ENCODE measurements around the gene PSMD11.

Gene PSMD11

GRCh38 chr17:32484628-32485027 is 40.3 kb downstream of the PSMD11 start:
- no peak for ATAC-seq
- TF ChIP-seq OSR1 (CRISPR knock-in tag; IDR thresholded peaks at IDR 0.05): no peak
- TF ChIP-seq ZC3H10 (CRISPR knock-in tag; IDR thresholded peaks at IDR 0.05): no peak
- TF ChIP-seq, protein P1, sequence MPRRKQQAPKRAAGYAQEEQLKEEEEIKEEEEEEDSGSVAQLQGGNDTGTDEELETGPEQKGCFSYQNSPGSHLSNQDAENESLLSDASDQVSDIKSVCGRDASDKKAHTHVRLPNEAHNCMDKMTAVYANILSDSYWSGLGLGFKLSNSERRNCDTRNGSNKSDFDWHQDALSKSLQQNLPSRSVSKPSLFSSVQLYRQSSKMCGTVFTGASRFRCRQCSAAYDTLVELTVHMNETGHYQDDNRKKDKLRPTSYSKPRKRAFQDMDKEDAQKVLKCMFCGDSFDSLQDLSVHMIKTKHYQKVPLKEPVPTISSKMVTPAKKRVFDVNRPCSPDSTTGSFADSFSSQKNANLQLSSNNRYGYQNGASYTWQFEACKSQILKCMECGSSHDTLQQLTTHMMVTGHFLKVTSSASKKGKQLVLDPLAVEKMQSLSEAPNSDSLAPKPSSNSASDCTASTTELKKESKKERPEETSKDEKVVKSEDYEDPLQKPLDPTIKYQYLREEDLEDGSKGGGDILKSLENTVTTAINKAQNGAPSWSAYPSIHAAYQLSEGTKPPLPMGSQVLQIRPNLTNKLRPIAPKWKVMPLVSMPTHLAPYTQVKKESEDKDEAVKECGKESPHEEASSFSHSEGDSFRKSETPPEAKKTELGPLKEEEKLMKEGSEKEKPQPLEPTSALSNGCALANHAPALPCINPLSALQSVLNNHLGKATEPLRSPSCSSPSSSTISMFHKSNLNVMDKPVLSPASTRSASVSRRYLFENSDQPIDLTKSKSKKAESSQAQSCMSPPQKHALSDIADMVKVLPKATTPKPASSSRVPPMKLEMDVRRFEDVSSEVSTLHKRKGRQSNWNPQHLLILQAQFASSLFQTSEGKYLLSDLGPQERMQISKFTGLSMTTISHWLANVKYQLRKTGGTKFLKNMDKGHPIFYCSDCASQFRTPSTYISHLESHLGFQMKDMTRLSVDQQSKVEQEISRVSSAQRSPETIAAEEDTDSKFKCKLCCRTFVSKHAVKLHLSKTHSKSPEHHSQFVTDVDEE (CRISPR knock-in tag; IDR thresholded peaks at IDR 0.05): no peak
- no peak for TF ChIP-seq ARNTL (CRISPR knock-in tag; IDR thresholded peaks at IDR 0.05; ENCODE audit: borderline replicate concordance, low read depth)
- no peak for TF ChIP-seq POU6F1 (CRISPR knock-in tag; IDR thresholded peaks at IDR 0.05; ENCODE audit: borderline replicate concordance, low read depth)
- no peak for TF ChIP-seq PPARA (CRISPR knock-in tag; IDR thresholded peaks at IDR 0.05; ENCODE audit: borderline replicate concordance)
- no peak for TF ChIP-seq GLIS3 (CRISPR knock-in tag; IDR thresholded peaks at IDR 0.05)
- TF ChIP-seq TCF4 (CRISPR knock-in tag; IDR thresholded peaks at IDR 0.05; ENCODE audit: borderline replicate concordance): no peak
- no peak for TF ChIP-seq ESRRG (CRISPR knock-in tag; IDR thresholded peaks at IDR 0.05)
- TF ChIP-seq, protein P2, sequence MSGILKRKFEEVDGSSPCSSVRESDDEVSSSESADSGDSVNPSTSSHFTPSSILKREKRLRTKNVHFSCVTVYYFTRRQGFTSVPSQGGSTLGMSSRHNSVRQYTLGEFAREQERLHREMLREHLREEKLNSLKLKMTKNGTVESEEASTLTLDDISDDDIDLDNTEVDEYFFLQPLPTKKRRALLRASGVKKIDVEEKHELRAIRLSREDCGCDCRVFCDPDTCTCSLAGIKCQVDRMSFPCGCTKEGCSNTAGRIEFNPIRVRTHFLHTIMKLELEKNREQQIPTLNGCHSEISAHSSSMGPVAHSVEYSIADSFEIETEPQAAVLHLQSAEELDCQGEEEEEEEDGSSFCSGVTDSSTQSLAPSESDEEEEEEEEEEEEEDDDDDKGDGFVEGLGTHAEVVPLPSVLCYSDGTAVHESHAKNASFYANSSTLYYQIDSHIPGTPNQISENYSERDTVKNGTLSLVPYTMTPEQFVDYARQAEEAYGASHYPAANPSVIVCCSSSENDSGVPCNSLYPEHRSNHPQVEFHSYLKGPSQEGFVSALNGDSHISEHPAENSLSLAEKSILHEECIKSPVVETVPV (CRISPR knock-in tag; IDR thresholded peaks at IDR 0.05): no peak
- TF ChIP-seq BACH2 (CRISPR knock-in tag; IDR thresholded peaks at IDR 0.05; ENCODE audit: borderline replicate concordance): no peak
- TF ChIP-seq ZNF565 (CRISPR knock-in tag; conservative IDR thresholded peaks at IDR 0.05; ENCODE audit: low read depth): no peak
- no peak for TF ChIP-seq TOX (CRISPR knock-in tag; IDR thresholded peaks at IDR 0.05; ENCODE audit: borderline replicate concordance)
- TF ChIP-seq CSDC2 (CRISPR knock-in tag; IDR thresholded peaks at IDR 0.05): no peak
- TF ChIP-seq ZFP3 (CRISPR knock-in tag; IDR thresholded peaks at IDR 0.05): no peak
- TF ChIP-seq, protein P3, sequence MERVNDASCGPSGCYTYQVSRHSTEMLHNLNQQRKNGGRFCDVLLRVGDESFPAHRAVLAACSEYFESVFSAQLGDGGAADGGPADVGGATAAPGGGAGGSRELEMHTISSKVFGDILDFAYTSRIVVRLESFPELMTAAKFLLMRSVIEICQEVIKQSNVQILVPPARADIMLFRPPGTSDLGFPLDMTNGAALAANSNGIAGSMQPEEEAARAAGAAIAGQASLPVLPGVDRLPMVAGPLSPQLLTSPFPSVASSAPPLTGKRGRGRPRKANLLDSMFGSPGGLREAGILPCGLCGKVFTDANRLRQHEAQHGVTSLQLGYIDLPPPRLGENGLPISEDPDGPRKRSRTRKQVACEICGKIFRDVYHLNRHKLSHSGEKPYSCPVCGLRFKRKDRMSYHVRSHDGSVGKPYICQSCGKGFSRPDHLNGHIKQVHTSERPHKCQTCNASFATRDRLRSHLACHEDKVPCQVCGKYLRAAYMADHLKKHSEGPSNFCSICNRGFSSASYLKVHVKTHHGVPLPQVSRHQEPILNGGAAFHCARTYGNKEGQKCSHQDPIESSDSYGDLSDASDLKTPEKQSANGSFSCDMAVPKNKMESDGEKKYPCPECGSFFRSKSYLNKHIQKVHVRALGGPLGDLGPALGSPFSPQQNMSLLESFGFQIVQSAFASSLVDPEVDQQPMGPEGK (CRISPR knock-in tag; IDR thresholded peaks at IDR 0.05; ENCODE audit: borderline replicate concordance): no peak
- no peak for TF ChIP-seq CREB5 (CRISPR knock-in tag; IDR thresholded peaks at IDR 0.05; ENCODE audit: low read depth)
- TF ChIP-seq ZFP30 (CRISPR knock-in tag; IDR thresholded peaks at IDR 0.05): no peak

DNA sequence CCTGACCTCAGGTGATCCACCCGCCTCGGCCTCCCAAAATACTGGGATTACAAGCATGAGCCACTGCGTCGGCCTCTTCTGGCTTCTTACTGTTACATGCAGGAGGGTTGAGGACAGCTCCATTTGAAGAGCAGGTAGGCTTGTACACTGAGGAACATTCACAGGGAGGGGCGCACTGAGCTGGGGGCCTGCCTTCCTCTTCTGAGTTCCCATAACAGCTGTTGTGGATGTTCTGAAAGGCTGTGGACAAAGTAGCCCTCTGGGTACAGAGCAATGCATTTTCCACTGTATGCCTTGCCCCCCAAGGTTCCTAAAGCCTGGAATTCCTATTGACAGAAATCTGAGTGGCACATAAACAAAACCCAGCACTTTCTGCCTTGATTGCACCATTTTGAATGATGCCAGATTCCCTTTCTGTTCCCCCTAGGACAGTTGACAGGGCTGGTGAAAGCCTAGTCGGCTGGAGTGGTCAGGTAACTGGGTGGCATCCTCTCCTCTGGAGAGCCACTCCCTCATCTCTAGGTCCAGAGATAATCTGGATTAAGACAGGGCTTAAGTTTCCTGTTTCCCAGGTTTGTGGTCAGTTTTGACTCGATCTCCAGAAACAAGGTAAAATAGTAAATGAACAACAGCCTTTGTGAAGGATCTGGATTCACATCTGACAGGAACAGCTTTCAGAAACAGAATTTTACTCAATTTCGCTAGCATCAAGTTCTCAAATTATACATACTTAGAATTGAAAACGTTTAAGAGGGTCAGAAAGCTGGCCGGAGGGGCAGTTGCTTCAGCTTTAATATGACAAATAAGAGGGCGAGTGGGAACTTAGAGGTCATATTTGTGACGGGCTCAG is 41.2 kb downstream of the PSMD11 start:
- TF ChIP-seq POU6F1 (CRISPR knock-in tag; IDR thresholded peaks at IDR 0.05; ENCODE audit: borderline replicate concordance, low read depth) (no peak), ZFP3 (CRISPR knock-in tag; IDR thresholded peaks at IDR 0.05) (no peak), BACH2 (CRISPR knock-in tag; IDR thresholded peaks at IDR 0.05; ENCODE audit: borderline replicate concordance) (no peak)
- TF ChIP-seq, protein P3 (CRISPR knock-in tag; IDR thresholded peaks at IDR 0.05; ENCODE audit: borderline replicate concordance): no peak
- TF ChIP-seq, protein P2 (CRISPR knock-in tag; IDR thresholded peaks at IDR 0.05): no peak
- no peak for ATAC-seq
